HG03280 (cell line): ENCODE measurements around the gene L3MBTL4.
"Not testable (repeated sequence)": the region's sequence is repeated elsewhere in the genome, so short reads cannot be mapped to it uniquely, and the experiment has no call there.

Experiments used
- ATAC-seq: cut with Tn5 transposase; IDR thresholded peaks from one replicate; pipeline ENCODE4 v1.9.1; 2021; ENCODE audit warnings: mild to moderate bottlenecking, moderate library complexity; ENCODE audit not compliant: unreplicated experiment

The L3MBTL4 gene

GRCh38 chr18:6414723-6415417 lies at the start of gene L3MBTL4:
L3MBTL4 (minus strand) TSS chr18:6414911; CDS start chr18:6311625, 103,286 bp downstream.
- ATAC-seq = peak; percentile 42

- ATAC-seq = no peak
Measured at GRCh38 chr18:6452194-6452593, 37.5 kb upstream of the L3MBTL4 start.

DNA sequence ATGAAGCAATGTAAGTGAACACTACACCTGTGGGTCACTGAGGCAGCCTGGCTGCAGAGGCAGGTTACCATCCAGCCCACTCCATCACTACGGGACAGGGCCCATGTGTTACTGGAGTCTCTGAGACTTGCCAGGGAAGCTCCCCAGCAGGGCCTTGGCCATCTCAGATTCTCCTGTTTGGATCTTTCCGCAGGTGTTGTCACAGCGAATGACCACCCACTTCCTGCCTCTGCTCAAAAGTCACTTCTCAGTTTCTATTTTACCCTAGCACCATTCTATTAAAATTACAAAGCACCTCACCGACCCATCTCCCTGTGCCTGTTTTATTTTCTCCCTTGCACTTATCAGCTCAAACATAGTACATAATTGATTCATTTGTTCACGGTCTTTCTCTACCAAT lies 34.5 kb upstream of the L3MBTL4 start:
- peak; percentile 68 for ATAC-seq

GRCh38 chr18:6444466-6445228 lies 29.9 kb upstream of the L3MBTL4 start:
- no peak for ATAC-seq

DNA sequence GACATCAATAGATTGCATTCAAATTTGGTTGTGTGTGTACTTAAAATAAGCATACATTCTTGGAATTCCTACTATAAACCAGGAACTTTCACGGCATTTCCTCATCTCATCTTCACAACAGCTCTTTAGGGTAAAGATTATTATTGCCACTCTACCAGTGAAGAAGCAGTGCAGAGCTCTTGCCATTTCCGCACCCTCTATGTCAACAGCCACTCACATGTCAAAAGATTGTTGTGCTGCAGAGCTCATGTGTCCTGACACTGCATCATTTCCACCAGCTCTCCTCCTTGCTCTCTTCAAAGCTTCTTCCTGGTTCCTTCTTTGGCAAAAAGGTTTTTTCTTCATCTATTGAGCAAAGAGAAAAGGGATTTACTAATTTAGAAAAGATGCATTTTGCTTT lies 26.5 kb upstream of the L3MBTL4 start:
- ATAC-seq = no peak

DNA sequence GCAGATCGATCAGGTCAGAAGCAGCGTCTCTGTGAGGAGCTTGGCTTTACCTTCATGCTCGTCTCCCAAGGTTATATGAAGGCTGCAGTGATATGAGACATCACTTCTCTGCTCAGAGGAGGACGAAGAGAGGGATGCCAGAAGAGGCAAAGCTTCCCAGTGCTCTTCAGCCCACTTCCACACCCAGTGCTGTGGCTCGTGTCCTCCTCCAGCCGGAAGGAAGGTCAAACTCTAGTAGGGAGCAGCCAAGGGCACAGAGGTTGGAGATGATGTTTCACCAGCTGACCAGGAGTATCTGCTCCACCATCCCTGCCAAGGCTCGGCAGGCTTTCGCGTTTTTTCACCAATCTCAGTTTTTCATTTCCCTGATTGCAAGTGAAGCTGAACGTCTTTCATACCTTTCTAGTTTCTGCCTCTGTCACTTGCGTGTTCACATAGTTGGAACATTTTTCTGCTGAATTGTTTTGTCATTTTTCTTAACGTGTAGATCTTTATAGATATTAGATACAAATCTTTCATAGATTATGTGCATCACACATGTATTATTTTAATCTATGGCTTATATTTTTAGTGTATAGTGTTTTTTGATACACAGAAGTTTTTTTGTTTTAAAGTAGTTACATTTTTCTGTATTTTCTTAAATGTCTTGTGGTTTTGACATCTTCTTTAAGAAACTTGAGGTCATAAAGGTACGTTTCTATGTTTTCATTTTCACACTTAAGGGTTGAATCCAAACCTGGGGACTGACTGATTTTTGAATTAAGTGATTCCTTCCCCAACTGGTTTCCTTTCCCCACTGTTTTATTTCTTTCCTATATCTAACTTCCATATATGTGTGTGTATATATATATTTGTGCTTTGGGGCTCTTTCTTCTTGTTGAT lies 23.5 kb upstream of the L3MBTL4 start:
- ATAC-seq = no peak

DNA sequence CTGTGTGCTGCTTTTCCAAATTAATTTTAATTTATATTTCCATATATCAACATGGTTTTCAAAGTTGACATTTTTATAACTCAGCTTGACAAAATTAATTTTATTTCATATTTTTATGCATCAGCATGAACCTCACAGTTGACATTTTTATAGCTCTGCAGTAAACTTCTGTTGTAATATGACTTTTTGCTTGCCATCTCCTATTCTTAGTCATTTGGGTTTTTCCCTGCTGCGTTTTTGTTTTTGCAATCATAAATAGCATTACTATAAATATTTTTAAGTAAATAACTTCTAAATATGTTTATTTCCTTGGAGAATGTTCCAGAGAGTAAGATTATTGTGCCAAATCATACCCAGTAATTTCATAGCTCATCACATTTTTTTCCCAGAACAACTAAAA lies 21.0 kb upstream of the L3MBTL4 start:
- ATAC-seq = no peak

DNA sequence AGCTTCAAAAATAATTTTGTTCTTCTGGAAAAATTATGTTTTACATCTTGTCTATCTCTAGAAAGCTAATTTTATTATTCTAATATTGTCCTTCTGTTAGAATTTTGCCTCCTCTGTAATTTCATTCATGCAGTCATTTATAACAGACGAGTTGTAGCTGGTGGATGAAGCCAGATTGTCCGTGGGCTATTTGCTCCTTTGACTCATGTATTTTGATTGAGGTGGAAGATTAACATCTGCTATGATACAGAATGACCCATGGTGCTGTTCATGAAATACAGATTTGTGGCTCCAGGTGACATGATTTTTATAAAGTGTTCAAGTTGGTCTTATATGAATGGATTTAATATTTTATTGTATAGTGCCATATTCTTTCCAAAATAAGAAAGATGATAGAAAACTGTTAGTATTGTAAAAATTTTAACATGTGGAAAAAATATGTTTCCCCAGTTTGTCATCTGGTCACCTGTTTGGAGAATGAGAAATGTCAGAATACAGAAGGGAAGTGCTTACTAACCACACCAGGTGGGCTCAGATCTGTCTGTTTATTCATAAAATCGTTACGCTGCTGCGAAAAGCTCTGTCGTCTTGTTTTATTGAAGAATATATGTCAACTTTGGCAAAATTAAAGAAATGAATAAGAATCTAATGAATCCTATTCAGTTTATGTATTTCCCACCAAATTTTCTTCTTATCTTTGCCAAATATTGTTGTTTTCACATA lies 20.4 kb upstream of the L3MBTL4 start:
- no peak for ATAC-seq

DNA sequence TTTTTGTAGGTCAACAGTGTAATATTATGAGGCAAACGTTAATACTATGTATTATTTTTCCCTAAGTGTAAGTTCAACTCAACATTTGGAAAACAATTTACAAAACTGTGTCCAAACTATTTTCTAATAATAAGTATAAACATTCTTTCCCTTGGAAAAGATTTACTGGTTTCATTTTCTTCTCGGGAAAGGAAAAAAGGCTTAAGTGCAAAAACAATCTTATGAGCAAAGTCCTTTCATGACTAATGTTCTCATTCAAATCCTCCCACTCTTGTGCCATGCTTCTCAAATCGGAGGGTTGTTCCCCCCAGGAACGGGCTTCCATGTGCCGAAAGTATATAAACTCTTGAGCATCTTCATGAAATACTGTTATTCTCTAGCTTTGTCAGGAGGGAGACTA lies 19.8 kb upstream of the L3MBTL4 start:
- no peak for ATAC-seq

DNA sequence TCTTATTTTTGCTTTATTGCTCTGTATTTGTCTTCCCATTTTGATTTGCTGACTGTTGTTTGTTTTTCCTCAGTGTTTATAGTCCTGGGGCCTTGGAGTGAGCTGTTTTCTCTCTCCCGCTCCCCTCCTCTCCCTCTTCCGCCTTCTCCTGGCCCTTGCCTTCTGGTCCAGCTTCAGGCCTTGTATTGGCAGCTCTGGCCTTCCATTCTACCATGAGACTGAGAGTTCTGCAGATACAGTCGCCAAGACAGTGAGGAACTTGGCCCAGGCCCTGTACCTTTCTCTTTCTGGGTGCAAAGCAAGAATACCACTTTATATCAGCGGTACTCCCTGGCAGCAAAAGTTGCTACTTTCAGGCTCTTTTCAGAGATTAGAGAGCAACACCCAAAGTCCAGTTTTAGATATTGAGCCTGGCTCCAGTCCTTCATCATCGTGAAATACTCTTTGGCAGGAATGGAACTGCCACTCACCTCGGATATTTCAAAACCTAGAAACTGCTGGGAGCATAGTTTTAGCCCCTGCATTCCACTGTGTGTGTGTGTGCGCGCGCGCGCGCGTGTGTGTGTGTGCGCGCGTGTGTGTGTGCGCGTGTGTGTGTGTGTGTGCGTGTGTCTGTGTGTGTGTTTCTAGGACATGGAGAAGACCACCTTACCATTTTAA lies 17.1 kb upstream of the L3MBTL4 start:
- no peak for ATAC-seq

DNA sequence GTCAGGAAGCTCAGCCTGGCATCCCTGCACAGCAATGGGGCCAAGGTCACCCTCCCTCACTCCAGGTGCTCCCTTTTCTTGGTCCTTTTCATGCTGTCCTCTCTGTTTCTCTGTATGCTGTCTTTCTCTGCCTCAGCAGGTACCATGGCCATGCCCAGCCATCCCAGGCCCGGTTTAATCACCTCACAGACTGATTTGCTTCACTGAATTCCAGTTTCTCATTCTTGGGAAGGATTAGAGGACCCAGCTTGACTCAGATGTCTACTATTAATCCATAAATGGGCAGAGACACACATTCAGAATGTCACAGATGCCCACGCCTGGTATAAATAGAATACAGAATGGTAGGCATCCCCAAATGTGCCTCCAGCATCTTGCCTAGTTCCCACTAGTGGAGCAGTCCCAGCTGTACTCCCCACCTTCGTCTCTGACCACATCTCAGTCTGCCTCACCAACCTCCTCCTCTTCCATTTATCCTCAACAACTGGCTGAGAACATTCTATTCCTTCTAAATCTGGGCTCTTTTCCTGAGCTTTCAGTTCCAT lies 14.2 kb upstream of the L3MBTL4 start:
- ATAC-seq = no peak

DNA sequence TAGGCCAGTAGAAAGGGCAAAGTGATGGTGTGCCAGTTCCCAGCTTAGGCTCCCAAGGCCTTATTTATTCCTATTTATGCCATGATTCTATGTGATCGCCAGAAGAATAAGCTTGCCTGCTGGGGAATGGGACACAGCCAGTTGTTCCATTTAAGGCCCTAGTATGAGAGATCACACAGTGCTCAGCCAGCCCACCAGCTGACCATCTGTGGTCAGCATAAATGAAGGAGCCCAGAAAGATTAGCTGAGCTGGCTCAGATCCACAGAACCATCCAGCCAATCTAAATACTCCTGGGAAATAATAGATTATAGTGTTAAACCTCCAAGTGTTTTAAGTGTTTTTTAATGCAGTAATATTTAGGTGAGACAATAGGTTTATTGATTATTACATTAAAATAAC lies 12.6 kb upstream of the L3MBTL4 start:
- no peak for ATAC-seq

DNA sequence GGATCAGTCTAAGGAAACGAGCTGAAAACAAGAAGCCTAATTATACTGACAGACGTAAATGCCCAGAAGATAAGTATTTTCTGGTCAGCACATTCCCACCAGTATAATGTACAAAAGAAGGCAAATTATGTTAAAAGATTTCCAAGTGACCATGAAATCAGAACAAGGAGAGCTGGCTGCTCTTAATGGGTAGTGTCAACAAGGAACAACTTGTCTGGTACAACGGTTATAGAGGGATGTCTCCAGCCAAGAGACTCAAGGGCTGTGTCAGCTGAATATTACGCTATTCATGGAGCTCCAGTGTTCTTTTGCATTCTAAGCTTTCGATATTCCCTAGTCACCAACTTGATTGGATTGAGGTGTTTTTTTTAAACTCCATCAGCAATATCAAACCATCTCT lies 8.6 kb upstream of the L3MBTL4 start:
- ATAC-seq = no peak

- ATAC-seq = peak; percentile 95
Measured at GRCh38 chr18:6414118-6414722, 491 bp downstream of the L3MBTL4 start.

- ATAC-seq = no peak
Measured at GRCh38 chr18:6413579-6414117, 1.1 kb downstream of the L3MBTL4 start.

GRCh38 chr18:6412933-6413472 lies 1.7 kb downstream of the L3MBTL4 start:
- ATAC-seq = no peak

DNA sequence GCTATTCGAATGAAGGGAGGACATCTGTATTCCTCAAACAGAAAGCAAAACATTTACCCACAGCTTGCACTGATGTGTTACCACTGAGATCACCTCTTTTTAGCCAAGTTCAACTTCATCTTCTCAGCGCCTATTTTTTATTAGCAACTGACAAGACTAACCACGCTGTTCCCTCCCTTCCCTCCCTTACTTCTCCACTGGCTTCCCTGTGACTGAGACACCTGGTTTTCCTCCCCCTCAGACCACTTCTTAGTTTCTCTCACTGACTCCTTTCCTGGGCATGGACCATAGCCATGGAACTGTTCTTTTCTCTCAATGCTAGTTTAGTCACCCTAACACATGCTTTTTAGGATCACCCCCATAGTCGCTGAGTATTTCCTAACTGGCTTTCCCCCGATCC lies 3.3 kb downstream of the L3MBTL4 start:
- no peak for ATAC-seq

DNA sequence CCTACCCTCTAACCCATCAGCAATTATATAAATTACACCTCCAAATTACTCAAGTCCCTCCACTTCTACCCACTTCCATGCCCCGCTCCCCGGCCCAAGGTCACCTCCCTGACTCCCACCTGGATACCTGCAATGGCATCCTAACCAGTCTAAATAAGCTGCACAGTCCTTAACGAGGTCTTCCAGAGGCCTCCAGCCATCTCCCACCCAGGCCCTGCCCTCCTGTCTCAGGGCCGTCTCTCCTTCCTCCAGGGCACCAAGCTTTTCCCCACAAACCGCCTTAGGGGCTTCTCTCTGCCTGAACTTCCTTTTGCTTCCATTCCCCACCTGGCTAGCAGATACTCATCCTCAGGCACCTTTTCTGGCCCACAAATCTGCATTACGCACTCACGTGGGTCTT lies 4.8 kb downstream of the L3MBTL4 start:
- no peak for ATAC-seq

DNA sequence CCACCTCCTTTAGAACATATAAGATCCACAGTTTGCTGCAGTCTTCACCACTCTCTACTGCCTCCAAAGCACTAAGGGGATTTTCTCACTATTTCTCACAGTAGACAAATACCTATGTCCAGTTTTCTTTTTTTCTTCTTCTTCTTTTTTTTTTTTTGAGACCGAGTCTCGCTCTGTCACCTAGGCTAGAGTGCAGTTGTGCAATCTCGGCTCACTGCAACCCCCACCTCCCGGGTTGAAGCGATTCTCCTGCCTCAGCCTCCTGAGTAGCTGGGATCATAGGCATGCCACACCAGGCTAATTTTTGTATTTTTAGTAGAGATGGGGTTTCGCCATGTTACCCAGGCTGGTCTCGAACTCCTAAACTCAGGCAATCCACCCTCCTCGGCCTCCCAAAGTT lies 6.2 kb downstream of the L3MBTL4 start:
- ATAC-seq = not testable (repeated sequence)
